Measurements from ENCODE around the gene HSD3B7. TPM values are rescaled to one million over a fixed set of nuclear protein-coding genes. Genes with fewer than 3 reads are reported as not detected.

HSD3B7 gene
- total RNA-seq, 1 experiment from 2014 or later, result 5.5 TPM

DNA sequence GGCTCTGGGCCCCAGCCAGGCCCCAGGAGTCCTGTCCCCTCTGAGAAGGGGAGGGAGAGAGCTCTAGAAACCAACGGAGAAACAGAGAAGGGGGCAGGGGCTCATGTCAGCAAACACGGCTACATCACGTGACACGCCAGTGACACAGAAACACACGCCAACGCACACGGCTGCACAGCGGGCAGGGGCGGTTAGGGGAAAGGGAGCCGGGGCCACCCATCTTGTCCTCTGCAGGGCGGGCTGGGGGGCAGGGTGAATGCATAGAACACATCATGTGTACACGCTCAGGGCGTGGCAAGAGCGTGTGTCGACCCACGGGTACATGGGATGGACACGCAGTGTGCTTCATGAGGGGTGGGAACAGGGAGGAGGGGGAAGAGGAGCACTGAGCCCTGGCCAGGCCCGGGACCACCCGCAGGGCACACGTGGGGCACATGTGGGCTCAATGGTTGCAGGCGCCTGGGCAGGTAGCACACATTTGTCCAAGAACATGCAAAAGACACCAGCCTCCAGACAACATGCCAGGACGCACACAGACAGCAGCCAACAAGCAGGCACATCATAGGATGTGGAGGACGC lies 4.6 kb downstream of the HSD3B7 start:
- Mint-ChIP-seq H3K9me3 (no peaks in the 10 kb centered on the region), H3K27ac (peak overlapping the region in 1 of 3 experiments; percentile 66; a peak in 2 of 7 replicates), H3K36me3 (ENCODE audit: insufficient read depth in 1 of 3, low read depth in 3 of 3) (peaks cover under 1 to 9% (median 4%) of the 10 kb centered on the region in 3 experiments; a peak in 3 of 7 replicates), H3K4me1 (peaks cover 5 to 10% of the 10 kb centered on the region in 2 experiments), H3K4me3 (no peak overlapping the region), H3K27me3 (ENCODE audit: low read depth) (no peaks in the 10 kb centered on the region; the same call in 1 of the 2 replicates)
- Histone ChIP-seq H3K79me1 (ENCODE audit: insufficient read depth, low read depth, low read length, poor library complexity, severe bottlenecking) (no peaks in the 10 kb centered on the region), H2BK15ac (ENCODE audit: low read depth, low read length) (no peak overlapping the region), H3K23me2 (ENCODE audit: insufficient read length, low read depth, low read length, poor library complexity, severe bottlenecking) (no peaks in the 10 kb centered on the region), H3K4ac (ENCODE audit: low read depth, low read length) (no peak overlapping the region), H3K27ac (ENCODE audit: insufficient read length, low read depth, low read length) (no peak overlapping the region), H3K18ac (ENCODE audit: insufficient read length, low read depth, low read length) (no peak overlapping the region), H3K14ac (ENCODE audit: insufficient read depth, low read length) (no peak overlapping the region; the same call in 1 of the 2 replicates), H2BK120ac (ENCODE audit: low read depth, low read length, poor library complexity, severe bottlenecking) (no peak overlapping the region), H2BK20ac (ENCODE audit: low read depth, low read length, poor library complexity, severe bottlenecking) (no peak overlapping the region), H3K4me1 (ENCODE audit: insufficient read depth, low read length) (no peaks in the 10 kb centered on the region), H3K9ac (ENCODE audit: extremely low read depth, insufficient read length, low read length) (no peak overlapping the region), H2BK12ac (ENCODE audit: insufficient read length, low read depth, low read length) (no peak overlapping the region), H3K27me3 (ENCODE audit: insufficient read depth, low read length) (no peaks in the 10 kb centered on the region), H3K56ac (ENCODE audit: insufficient read length, low read depth, low read length) (no peak overlapping the region), H2AK5ac (ENCODE audit: insufficient read length, low read length) (no peak overlapping the region), H3K79me2 (ENCODE audit: insufficient read depth, low read length) (no peaks in the 10 kb centered on the region), H3T11ph (ENCODE audit: low read length) (no peak overlapping the region), H3K9me3 (ENCODE audit: control insufficient read depth, low read depth, low read length) (no peaks in the 10 kb centered on the region), H4K5ac (ENCODE audit: insufficient read length, low read depth, low read length) (no peak overlapping the region), H2AFZ (ENCODE audit: low read length) (no peak overlapping the region), H4K20me1 (ENCODE audit: control insufficient read depth, insufficient read depth, insufficient read length) (no peaks in the 10 kb centered on the region), H4K8ac (replicated peaks; ENCODE audit: insufficient read length, low read depth, low read length) (no peak overlapping the region), H3K23ac (ENCODE audit: insufficient read length, low read depth, low read length) (no peak overlapping the region), H2BK5ac (ENCODE audit: insufficient read length, low read length) (no peak overlapping the region), H3K4me2 (ENCODE audit: insufficient read depth, insufficient read length, low read length) (no peak overlapping the region), H4K91ac (ENCODE audit: insufficient read length, low read depth, low read length) (no peak overlapping the region)
- TF ChIP-seq, protein P1, sequence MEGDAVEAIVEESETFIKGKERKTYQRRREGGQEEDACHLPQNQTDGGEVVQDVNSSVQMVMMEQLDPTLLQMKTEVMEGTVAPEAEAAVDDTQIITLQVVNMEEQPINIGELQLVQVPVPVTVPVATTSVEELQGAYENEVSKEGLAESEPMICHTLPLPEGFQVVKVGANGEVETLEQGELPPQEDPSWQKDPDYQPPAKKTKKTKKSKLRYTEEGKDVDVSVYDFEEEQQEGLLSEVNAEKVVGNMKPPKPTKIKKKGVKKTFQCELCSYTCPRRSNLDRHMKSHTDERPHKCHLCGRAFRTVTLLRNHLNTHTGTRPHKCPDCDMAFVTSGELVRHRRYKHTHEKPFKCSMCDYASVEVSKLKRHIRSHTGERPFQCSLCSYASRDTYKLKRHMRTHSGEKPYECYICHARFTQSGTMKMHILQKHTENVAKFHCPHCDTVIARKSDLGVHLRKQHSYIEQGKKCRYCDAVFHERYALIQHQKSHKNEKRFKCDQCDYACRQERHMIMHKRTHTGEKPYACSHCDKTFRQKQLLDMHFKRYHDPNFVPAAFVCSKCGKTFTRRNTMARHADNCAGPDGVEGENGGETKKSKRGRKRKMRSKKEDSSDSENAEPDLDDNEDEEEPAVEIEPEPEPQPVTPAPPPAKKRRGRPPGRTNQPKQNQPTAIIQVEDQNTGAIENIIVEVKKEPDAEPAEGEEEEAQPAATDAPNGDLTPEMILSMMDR (conservative IDR thresholded peaks at IDR 0.05), result no peak
- no peak for DNase-seq
- WGBS (ENCODE audit: extremely low coverage, insufficient read length, low lambda C conversion rate), result no CpG with 5 or more reads among the region's 23 CpGs
